ENCODE data around the gene ANO10.

Gene ANO10

GRCh38 chr3:43399034-43399433 is 222.8 kb downstream of the ANO10 start:
- H3K36me3 ChIP-seq (ENCODE audit: insufficient read depth, low read length), result no peaks in the 10 kb centered on the region
- no peak overlapping the region for H2AFZ ChIP-seq (ENCODE audit: low read depth, low read length)
- no peaks in the 10 kb centered on the region for H3K9me3 ChIP-seq (ENCODE audit: low read length)
- H3K27me3 ChIP-seq (ENCODE audit: insufficient read depth, low read length), result no peaks in the 10 kb centered on the region
- no peaks in the 10 kb centered on the region for H3K4me1 ChIP-seq (ENCODE audit: insufficient read depth, low read length)
- H3K4me3 ChIP-seq (ENCODE audit: low read length), result no peak overlapping the region

GRCh38 chr3:43394041-43394554 is 227.7 kb downstream of the ANO10 start:
- H2AFZ ChIP-seq (ENCODE audit: low read depth, low read length), result no peak overlapping the region
- H3K4me1 ChIP-seq (ENCODE audit: insufficient read depth, low read length), result peaks cover 9% of the 10 kb centered on the region
- H3K4me3 ChIP-seq (ENCODE audit: low read length), result no peak overlapping the region
- H3K27me3 ChIP-seq (ENCODE audit: insufficient read depth, low read length), result no peaks in the 10 kb centered on the region
- no peaks in the 10 kb centered on the region for H3K9me3 ChIP-seq (ENCODE audit: low read length)
- H3K36me3 ChIP-seq (ENCODE audit: insufficient read depth, low read length), result no peaks in the 10 kb centered on the region

- Histone ChIP-seq H3K36me3 (ENCODE audit: insufficient read depth, low read length) (no peaks in the 10 kb centered on the region), H3K9me3 (ENCODE audit: low read length) (no peaks in the 10 kb centered on the region), H3K27me3 (ENCODE audit: insufficient read depth, low read length) (no peaks in the 10 kb centered on the region), H2AFZ (ENCODE audit: low read depth, low read length) (no peak overlapping the region), H3K4me3 (ENCODE audit: low read length) (no peak overlapping the region), H3K4me1 (ENCODE audit: insufficient read depth, low read length) (peaks cover 9% of the 10 kb centered on the region)
These were observed 230.2 kb downstream of the ANO10 start for GRCh38 chr3:43391621-43392020.

GRCh38 chr3:43390255-43390588 is 231.6 kb downstream of the ANO10 start:
- Histone ChIP-seq H3K27me3 (ENCODE audit: insufficient read depth, low read length) (no peaks in the 10 kb centered on the region), H3K4me1 (ENCODE audit: insufficient read depth, low read length) (peaks cover 9% of the 10 kb centered on the region), H3K9me3 (ENCODE audit: low read length) (no peaks in the 10 kb centered on the region), H2AFZ (ENCODE audit: low read depth, low read length) (no peak overlapping the region), H3K4me3 (ENCODE audit: low read length) (no peak overlapping the region), H3K36me3 (ENCODE audit: insufficient read depth, low read length) (no peaks in the 10 kb centered on the region)

- no peak overlapping the region for H2AFZ ChIP-seq (ENCODE audit: low read depth, low read length)
- H3K36me3 ChIP-seq (ENCODE audit: insufficient read depth, low read length), result no peaks in the 10 kb centered on the region
- H3K9me3 ChIP-seq (ENCODE audit: low read length), result no peaks in the 10 kb centered on the region
- H3K4me3 ChIP-seq (ENCODE audit: low read length), result no peak overlapping the region
- peaks cover 9% of the 10 kb centered on the region for H3K4me1 ChIP-seq (ENCODE audit: insufficient read depth, low read length)
- no peaks in the 10 kb centered on the region for H3K27me3 ChIP-seq (ENCODE audit: insufficient read depth, low read length)
These were observed 232.2 kb downstream of the ANO10 start for GRCh38 chr3:43389388-43390254.

GRCh38 chr3:43388915-43389314 is 232.9 kb downstream of the ANO10 start:
- H2AFZ ChIP-seq (ENCODE audit: low read depth, low read length), result no peak overlapping the region
- no peaks in the 10 kb centered on the region for H3K27me3 ChIP-seq (ENCODE audit: insufficient read depth, low read length)
- H3K4me1 ChIP-seq (ENCODE audit: insufficient read depth, low read length), result peaks cover 9% of the 10 kb centered on the region
- H3K9me3 ChIP-seq (ENCODE audit: low read length), result no peaks in the 10 kb centered on the region
- no peak overlapping the region for H3K4me3 ChIP-seq (ENCODE audit: low read length)
- H3K36me3 ChIP-seq (ENCODE audit: insufficient read depth, low read length), result no peaks in the 10 kb centered on the region

- Histone ChIP-seq H3K36me3 (ENCODE audit: insufficient read depth, low read length) (no peaks in the 10 kb centered on the region), H3K27me3 (ENCODE audit: insufficient read depth, low read length) (no peaks in the 10 kb centered on the region), H3K4me3 (ENCODE audit: low read length) (no peak overlapping the region), H3K4me1 (ENCODE audit: insufficient read depth, low read length) (peaks cover 6% of the 10 kb centered on the region), H2AFZ (ENCODE audit: low read depth, low read length) (no peak overlapping the region), H3K9me3 (ENCODE audit: low read length) (no peaks in the 10 kb centered on the region)
These were observed 233.6 kb downstream of the ANO10 start for GRCh38 chr3:43388175-43388574.

- no peaks in the 10 kb centered on the region for H3K27me3 ChIP-seq (ENCODE audit: insufficient read depth, low read length)
- H3K9me3 ChIP-seq (ENCODE audit: low read length), result no peaks in the 10 kb centered on the region
- no peaks in the 10 kb centered on the region for H3K4me1 ChIP-seq (ENCODE audit: insufficient read depth, low read length)
- H3K4me3 ChIP-seq (ENCODE audit: low read length), result no peak overlapping the region
- no peaks in the 10 kb centered on the region for H3K36me3 ChIP-seq (ENCODE audit: insufficient read depth, low read length)
- H2AFZ ChIP-seq (ENCODE audit: low read depth, low read length), result no peak overlapping the region
These were observed 242.5 kb downstream of the ANO10 start for GRCh38 chr3:43379343-43379742.

GRCh38 chr3:43378066-43378935 is 243.5 kb downstream of the ANO10 start:
- H2AFZ ChIP-seq (ENCODE audit: low read depth, low read length), result no peak overlapping the region
- H3K9me3 ChIP-seq (ENCODE audit: low read length), result no peaks in the 10 kb centered on the region
- no peaks in the 10 kb centered on the region for H3K27me3 ChIP-seq (ENCODE audit: insufficient read depth, low read length)
- H3K4me3 ChIP-seq (ENCODE audit: low read length), result no peak overlapping the region
- peaks cover 3% of the 10 kb centered on the region for H3K4me1 ChIP-seq (ENCODE audit: insufficient read depth, low read length)
- H3K36me3 ChIP-seq (ENCODE audit: insufficient read depth, low read length), result no peaks in the 10 kb centered on the region

- Histone ChIP-seq H3K36me3 (ENCODE audit: insufficient read depth, low read length) (no peaks in the 10 kb centered on the region), H2AFZ (ENCODE audit: low read depth, low read length) (no peak overlapping the region), H3K4me1 (ENCODE audit: insufficient read depth, low read length) (peaks cover 8% of the 10 kb centered on the region), H3K9me3 (ENCODE audit: low read length) (no peaks in the 10 kb centered on the region), H3K27me3 (ENCODE audit: insufficient read depth, low read length) (no peaks in the 10 kb centered on the region), H3K4me3 (ENCODE audit: low read length) (no peak overlapping the region)
These were observed 248.3 kb downstream of the ANO10 start for GRCh38 chr3:43373560-43373928.

- peaks cover 8% of the 10 kb centered on the region for H3K4me1 ChIP-seq (ENCODE audit: insufficient read depth, low read length)
These were observed 248.8 kb downstream of the ANO10 start for GRCh38 chr3:43372809-43373559.

GRCh38 chr3:43372007-43372740 is 249.6 kb downstream of the ANO10 start:
- Histone ChIP-seq H3K4me3 (ENCODE audit: low read length) (no peak overlapping the region), H2AFZ (ENCODE audit: low read depth, low read length) (no peak overlapping the region), H3K4me1 (ENCODE audit: insufficient read depth, low read length) (peaks cover 8% of the 10 kb centered on the region), H3K9me3 (ENCODE audit: low read length) (no peaks in the 10 kb centered on the region), H3K27me3 (ENCODE audit: insufficient read depth, low read length) (no peaks in the 10 kb centered on the region), H3K36me3 (ENCODE audit: insufficient read depth, low read length) (no peaks in the 10 kb centered on the region)

More at GRCh38 chr3:43372809-43373559, 248.8 kb downstream of the ANO10 start:
- H2AFZ ChIP-seq (ENCODE audit: low read depth, low read length), result no peak overlapping the region
- H3K4me3 ChIP-seq (ENCODE audit: low read length), result no peak overlapping the region
- no peaks in the 10 kb centered on the region for H3K36me3 ChIP-seq (ENCODE audit: insufficient read depth, low read length)
- no peaks in the 10 kb centered on the region for H3K9me3 ChIP-seq (ENCODE audit: low read length)
- H3K27me3 ChIP-seq (ENCODE audit: insufficient read depth, low read length), result no peaks in the 10 kb centered on the region

Measured in neuron (in vitro differentiated cells).